Ammon's horn (tissue), 1 donor: ENCODE data around the gene MSI2.
"Not testable (repeated sequence)": the region's sequence is repeated elsewhere in the genome, so short reads cannot be mapped to it uniquely, and the experiment has no call there.

ENCODE experiments used
- DNase-seq: peaks from one replicate; pipeline ENCODE4 v3.0.0-alpha.2; 2016; ENCODE audit warnings: low spot score

Gene MSI2

DNA sequence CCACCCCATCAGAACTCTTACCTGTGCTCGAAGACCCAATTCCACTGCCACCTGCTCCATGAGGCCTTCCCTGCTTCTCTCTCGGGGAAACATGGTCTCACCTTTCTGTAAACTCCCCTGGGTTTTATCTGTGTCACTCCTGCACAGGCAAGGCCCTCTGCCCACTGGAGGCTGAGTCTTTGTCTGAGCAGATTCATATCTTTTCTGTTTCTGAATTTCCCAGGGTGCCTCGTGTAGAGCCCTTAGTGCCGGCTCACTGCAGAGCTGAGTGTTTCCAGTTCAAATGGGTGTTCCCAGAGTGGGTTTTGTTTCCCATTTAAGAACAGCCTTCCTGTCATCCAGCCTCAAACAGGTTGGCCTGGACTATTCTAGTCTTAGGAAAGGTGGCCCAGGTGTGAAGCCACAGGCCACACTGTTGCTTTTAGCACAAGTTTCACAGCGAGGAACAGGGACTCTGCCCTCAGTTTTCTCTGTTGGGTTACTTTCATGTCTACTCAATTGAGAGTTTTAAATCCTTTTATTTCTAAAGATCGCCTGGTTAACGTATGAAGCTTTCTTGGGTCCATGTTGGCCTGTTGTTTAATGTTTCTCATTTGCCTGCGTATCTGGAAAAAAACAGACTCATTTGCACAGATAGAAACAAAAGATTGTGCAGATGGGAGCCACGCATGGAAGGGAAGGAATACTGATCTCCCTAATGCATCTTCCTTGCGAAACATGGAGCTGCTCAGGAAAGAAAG lies 228.7 kb downstream of the MSI2 start:
- DNase-seq, result no peak

DNA sequence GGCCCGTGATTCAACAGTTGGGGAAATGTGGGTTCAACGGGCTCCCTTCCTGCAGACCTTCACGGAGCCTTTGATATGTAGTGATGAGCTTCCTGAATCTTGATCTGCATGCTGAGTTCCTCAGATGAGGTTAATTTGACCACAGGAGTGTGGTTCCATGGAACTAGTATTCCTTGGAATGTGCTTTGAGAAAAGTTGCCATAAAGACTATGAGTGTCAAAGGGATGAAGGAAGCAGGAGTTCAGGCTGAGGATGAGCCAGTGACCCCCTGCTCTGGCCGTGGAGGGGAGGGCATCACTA lies 229.2 kb downstream of the MSI2 start:
- DNase-seq, result no peak

DNA sequence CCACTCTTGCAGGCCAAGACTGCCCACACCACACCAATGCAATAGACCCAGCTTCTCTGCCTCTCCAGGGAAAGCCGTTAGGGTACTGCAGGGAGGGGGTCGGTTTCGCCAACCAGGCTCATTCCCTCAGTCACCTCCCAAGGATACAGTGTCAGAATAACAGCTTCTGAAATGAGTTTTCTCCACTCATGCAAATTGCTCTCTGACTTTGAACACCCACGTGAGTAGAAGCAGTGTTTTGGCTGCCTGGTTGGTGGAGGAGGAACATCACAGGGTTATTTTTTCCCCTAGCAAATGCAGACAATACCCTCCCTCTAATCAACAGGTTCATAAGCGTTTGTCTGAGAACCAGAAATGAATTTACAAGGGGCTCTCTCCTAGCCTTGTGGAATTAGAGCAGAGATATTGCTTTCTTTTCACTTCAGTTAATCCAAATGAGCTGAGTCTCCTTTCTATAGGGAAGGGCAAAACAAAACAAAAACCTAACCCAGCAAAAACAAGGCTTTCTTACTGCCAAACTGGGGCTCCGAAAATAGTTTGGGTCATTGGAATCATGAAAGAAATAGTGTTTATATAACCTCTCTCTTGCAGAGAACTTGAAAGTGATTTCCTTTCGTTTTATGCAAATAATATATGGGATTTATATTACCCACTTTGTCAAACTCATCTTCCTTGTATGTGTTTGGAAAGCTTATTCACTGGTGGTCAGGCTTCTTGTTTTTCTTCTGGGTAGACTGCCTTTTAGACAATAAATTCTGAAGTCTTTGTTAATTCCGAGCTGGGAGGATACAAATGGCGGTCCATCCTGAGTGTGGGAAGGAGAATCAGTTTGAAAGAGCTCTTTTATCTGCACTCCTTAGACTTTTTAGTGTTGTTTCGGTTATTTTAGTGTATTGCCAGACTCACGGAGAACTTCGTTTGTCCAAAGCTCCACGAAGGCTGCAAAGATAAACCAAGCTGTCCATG lies 229.9 kb downstream of the MSI2 start:
- DNase-seq, result no peak

DNA sequence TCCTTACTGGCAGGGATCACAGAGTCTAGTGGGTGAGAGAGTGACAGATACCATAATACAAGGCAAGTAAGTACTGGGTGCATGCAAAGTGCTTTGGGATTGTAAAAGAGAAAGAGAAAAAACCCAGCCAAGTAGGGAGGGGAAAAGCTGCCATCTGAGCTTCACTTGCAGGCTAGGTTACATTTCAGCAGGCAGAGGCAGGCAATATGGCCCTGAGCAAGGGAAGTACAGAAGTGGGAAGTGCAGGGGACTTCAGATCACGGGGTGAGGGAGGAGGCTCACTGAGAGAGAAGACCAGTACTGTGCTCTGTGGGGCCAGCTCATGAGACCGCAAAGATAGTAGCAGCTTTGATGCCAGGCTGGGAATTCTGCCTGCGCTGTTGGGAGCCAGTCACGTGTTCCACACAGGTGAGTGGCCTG lies 230.6 kb downstream of the MSI2 start:
- DNase-seq, result peak; percentile 73

DNA sequence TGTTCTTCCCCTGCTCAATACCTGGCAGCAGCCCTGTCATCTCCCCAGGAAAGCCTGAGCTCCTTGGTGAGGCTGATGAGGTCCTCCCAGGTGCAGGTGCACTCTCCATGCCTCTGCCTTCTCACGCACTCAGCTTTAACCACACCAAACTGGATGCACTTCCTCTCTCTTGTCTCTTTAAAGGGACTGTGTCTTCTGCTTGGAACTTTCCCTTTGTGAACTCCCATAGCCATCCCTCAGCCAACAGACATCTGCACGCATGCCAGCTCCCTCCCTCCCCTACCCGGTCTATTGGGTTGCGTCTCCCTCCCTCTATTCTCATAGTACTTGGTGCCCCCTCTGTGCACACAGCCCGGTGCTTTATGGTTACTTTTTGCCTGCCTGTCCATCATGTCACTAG lies 231.2 kb downstream of the MSI2 start:
- peak; percentile 57 for DNase-seq

DNA sequence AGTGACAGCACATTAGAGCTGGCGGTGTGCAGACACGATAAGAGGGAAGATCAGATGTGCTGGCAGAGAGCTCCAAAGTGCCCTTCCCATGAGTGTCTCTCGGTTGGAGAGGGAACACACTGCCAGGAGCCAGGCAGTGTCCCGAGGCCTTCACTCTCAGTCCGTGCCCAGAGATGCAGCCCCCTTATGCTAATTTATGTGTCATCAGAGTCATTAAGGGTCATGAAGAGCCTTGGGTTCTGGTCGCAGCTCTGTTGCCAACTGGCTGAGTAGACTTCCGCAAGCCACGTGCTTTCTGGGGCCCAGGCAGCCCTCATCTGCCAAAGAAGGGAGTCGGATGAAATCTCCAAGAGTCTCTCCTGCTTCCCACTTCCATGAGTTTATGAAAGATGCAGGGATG lies 232.5 kb downstream of the MSI2 start:
- no peak for DNase-seq

DNA sequence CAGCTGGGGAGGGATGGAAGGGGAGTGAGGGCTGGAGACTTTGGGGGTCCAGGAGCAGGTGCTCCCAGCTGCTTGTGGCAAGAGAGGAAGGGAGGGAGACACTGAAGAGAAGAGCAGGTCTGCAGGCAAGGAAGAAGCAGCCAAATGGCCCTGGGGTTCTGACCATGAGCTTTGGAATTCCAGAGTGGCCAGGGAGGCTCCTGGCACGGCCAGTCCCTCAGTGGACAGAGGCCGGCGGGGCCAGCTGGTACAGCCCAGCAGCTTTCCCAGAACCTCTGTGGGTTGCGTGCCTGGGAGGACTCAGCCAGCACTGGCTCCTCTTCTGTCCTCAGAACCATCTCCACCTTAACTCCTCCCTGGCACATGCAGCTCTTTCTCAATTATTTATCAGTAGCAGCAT lies 233.0 kb downstream of the MSI2 start:
- no peak for DNase-seq

DNA sequence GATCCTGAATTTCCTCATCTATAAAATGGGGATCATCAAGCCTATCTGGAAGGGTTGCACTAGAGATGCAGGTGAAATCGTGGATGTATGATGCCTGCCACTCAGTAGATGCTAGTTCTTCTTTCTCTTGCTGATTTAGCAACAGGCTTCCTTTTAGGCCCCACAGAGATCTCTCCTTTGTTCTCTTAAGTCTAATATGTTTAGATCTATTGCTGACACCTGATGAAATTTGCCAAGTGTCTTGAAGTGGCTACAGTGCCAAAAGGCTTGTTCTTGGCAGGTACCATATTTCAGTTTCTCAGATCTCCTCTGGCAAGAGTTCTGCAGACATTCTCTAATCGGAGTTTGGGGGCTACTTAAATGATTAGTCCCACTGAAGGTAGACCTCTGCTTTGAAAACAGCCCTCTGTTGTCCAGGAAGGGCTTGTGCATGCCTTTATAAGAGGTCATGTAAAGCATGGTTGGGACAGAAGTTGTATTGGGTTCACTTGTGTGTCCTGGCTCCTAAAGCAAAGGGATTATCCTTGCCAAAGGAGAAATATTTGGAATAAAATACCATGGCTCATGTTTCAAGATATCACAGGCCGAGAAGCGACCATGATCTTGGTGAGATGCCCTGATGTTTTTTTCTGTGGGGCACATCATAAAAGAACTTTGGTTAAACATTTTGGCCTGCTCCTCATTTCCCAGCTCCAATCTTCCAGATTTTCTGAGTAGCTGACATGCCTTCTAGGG lies 234.0 kb downstream of the MSI2 start:
- no peak for DNase-seq

DNA sequence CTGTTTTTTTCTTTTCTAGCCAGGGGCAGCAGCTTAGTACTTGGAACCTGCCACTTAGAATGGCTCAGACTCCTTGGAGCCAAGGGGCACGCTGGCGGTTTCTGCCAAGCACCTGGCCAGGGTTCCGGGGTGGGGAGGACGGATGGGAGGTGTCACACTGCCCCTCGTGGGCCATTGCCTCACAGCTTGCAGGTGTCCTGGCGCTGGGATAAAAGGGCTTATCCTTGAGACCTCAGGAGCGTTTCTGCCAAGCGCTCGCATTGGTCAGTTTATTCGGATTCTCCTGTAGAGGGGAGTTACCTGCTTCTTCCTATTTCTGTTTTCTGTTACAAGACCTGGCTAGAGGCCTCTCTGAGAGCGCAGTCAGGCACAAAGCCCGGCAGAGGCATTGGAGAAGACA lies 234.6 kb downstream of the MSI2 start:
- no peak for DNase-seq

DNA sequence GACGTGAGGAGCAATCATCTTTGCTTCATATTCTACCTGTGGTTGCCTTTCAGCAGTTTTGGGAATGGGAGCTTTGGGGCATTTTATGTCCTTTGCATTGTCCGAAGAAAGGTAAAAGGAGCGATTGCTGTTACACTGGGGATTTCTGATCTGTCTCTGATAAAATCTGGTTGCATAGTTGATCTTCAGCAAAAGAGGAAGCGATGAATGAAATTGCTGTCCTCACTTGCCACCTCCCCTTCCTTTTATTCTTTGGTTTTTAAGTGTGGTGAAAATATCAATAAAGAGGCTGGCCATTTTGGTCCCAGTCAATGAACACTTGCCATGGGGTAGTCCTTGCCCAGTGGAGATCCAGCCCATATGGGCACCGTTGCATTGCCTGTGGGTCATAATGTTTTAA lies 236.8 kb downstream of the MSI2 start:
- no peak for DNase-seq

DNA sequence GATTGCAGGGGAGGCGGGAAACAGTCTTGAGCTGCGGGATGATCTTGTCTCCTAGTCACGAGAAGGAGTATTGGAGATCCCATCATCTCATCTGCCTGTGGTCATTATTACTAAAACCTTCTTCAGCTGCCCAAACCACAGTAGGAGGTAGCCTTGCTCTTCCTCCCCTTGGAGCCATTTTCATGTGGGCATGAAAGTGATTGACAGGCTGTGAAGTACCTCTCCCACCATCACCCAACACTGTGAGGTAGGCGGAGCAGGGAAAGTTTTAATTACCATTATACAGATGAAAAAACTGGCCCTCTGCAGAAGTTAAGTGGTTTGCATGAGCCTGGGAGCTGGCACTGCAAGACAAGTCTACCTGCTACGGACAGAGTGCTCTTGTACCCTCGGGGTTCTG lies 237.3 kb downstream of the MSI2 start:
- no peak for DNase-seq

DNA sequence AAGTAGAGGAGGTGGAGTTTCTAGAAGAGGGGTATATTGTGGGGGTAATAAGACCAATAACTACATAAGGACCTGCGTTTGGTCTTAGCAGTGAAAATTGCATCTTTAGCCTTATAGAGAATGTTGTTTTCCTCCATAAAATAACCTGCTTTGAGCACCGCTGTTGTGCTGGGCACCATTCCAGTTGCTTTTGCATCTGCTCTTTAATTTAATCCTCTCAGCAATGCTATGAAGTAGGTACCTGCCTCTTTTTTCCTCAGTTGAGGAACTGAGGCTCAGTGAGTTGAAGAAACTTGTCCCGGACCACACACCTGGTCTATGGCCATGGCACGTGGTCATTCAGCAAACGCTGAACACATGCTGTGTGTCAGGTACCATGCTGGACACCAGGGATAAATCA lies 238.1 kb downstream of the MSI2 start:
- no peak for DNase-seq

DNA sequence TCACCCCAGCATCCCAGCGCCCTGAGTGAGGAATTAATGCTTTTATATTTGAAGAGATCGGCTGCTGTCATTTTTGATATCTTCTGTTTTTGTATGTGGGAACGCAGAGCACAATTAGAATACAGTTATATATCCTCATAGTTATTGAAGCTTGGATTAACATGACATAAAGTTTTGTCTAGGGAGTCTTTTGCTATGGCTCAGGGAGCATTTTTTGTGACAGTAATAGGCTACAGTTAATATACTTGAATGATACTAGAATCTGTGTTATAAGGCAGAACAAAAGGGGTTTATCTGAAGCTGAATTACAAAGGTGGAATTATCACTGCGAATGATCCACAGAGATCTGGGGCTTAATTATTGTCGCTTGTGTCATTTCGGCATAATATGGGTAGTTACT lies 239.4 kb downstream of the MSI2 start:
- no peak for DNase-seq

DNA sequence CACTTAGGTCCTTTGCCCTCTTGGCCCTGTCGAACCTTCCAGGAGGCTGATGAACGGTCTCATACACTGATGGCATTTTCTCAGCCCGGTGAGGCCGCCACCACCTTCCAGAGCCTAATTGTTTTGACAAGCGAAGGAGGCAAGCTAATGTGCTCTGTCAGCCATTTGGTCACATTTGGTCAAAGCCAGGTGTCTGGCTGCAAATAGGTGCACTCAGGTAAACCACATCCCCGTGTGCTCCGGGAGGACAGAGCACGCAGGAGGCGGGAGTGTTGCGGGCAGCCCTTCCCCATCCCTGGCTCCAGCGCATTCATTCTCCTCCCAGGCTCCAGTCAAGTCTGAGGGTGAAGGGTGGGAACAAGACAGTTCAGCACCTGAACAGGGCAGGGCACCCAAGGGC lies 240.1 kb downstream of the MSI2 start:
- DNase-seq, result no peak

DNA sequence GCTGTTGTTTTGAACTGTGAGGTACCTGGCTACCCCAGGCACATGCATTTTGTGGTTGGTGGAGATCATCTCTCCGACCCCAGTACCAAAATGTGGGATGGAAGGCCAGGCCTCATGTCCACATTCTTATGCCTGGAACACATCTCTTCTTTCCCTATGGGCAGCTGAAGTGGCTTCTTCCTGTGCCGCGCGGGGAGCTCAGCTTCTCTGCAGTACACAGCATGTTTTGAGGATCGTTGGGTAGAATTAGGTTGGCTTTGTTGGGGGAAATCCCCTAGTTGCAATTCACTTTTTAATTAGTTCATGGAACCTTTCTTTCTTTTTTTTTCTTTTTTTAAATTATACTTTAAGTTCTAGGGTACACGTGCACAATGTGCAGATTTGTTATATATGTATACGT lies 242.1 kb downstream of the MSI2 start:
- DNase-seq, result no peak

DNA sequence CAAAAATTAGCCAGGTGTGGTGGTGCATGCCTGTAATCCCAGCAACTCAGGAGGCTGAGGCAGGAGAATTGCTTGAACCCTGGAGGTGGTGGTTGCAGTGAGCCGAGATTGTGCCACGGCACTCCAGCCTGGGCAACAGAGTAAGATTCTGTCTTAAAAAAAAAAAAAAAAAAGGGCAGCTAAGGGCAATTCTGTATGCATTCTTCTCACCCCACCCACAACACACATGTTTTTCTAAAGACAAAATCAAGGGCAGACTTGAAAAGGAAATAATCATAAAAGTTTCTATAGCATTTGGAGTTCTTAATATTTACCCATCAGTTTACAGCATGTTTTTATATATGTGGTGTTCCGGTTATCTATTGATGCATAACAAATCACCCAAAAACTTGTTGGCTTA lies 242.9 kb downstream of the MSI2 start:
- DNase-seq, result not testable (repeated sequence)

DNA sequence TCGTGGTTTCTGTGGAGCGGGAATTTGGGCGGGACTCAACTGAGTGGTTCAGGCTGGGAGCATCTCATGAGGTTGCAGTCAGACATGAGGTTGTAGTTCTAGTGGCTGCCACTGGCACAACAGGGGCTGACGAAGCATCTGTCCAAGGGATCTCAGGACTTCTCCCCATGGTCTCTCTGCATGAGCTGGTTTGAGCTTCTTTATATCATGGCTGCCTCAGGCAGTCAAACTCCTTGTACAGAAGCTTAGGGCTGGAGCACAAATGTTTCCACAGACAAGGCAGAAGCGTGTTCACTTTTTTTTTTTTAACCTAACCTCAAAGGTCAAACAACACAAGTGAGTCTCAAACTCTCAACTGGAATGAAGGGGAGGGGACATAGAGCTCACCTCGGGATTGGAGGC lies 243.3 kb downstream of the MSI2 start:
- no peak for DNase-seq

DNA sequence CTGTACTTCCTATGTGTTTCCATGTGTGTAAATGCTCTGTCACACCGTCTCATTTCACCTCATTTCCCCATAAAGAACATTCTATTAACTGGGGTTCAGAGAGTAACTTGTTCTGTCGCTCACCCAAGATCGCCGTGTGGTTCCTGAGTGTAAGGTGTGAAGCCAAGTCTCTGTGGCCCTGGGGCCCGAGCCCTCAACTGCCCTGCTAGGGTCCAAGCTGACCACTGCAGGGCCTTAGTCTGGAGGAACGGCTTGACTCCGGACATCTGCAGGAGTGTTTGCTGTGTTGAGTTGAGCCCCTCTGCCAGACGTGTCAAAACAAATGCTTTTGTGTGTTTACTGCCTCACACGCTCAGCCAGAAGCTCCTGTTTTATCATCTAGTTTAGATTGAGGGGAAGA lies 244.7 kb downstream of the MSI2 start:
- DNase-seq, result no peak

DNA sequence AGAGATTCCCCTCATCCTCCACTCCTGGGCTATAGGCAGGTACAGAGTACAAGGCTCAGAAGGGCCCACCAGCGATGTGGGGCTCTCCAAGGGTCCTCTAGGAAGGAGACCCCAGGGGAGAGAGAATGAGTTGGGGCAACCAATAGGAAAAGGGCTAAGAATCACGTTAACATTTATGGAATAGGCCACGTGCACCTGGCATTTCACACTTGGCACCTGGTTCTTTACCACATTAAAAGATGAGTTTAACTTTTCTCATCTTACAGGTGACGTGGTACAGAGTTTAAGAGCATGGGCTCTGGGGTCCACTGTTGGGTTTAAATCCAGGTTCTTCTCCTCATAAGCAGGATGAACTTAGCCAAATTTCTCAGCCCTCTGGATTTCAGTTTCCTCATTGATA lies 245.7 kb downstream of the MSI2 start:
- DNase-seq, result no peak

DNA sequence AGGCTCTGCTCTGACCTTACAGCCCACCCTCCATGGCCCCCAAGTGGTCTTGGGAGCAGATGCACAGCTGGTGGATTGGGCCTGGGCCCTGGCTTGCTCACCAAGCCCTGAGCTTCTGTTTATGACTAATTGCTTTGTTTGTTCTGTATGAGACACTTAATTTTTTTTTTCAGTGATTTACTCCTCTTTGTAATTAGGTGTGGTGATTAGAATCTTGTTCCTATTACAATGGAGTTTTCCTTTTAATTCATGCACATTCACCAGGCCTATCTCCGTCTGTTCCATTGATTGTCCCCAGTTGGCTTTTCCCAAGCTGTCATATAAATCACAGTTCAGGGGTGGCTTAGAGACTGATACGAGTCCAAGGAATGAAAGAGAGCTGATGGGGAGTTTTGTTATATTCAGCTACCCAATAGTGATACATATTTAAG lies 246.5 kb downstream of the MSI2 start:
- no peak for DNase-seq

DNA sequence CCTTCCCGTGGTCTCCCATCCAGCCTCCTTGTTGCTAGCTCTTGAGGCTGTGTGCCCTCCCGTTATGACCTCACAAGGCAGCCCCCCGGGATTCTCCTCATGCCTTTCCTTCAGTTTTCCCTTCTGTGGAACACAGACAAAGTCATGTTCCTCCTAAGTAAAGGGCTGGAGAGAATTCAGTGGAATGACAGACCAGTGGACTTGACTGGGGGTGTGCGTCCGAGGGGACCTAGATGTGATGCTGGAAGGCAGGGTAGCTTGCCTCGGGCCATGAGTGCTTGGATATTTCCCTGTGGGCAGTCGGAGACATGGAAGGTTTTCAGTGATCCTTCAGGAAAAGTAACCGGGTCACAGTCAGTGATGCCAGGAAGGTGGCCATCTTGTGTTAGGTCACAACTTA lies 247.9 kb downstream of the MSI2 start:
- DNase-seq, result no peak

DNA sequence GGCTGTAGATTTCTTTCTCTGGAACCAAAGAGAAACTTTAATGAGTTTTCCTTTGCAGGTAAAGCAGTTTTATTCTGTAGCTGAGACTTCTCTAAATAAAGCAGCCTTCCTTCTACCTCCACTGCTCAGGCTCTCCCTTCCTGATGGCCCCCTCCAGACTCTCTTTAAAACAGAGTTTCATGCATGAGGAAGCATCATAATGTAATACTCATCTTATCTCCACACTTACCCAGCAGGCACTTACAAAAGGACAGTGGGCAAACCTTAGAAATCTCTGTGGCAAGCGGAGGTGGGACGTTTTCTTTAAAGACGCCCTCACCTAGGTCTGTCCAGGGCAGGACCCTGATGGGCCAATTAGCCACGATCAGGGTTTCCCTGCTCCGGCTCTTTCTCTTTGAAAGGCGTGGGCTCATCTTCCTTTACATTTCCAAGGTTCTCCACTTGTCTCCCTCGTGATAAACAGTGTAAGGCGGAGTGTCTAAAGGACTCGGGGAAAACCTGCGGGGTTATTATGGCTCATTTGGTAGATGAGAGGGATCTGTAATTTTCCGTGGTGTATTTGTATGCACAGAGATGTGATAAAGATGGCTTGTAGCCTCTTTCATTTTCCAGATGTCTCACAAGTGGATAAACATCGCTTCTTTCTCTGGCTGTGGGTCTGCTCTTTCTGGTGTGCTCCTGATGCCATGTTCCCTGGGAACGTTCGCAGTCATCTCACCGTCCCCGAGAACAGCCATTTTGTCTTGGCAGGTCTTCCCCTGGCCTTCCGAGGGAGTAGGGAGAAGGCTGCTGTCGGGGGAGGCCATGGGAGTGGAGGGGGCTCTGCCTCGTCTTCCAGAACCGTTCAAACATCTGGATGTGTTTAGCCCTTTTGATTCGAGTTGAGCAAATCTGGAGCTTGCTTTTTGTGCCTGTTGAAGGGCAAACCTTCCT lies 249.8 kb downstream of the MSI2 start:
- DNase-seq, result no peak
